Large intestine (tissue), 3 donors: ENCODE results near the gene LPAR5. TPM values are rescaled to one million over a fixed set of nuclear protein-coding genes. Genes with fewer than 3 reads are reported as not detected.

ENCODE experiments used
- DNase-seq, 2 donors: peaks; one replicate each; pipeline versions ENCODE4 v3.0.0 to v3.0.0-alpha.2; 2013
- H3K27ac ChIP-seq: one replicate; pipeline ENCODE4 v1.5.1; 2013; ENCODE audit warnings: low read length
- H3K27me3 ChIP-seq: 2 replicates; pipeline ENCODE4 v1.6.1; 2013; ENCODE audit warnings: low read length; ENCODE audit not compliant: control insufficient read depth, insufficient read depth
- H3K36me3 ChIP-seq: 2 replicates; pipeline ENCODE4 v1.6.1; 2013; ENCODE audit warnings: low read length; ENCODE audit not compliant: control insufficient read depth, insufficient read depth
- H3K4me1 ChIP-seq: one replicate; pipeline ENCODE4 v1.6.1; 2013; ENCODE audit warnings: low read length; ENCODE audit not compliant: control insufficient read depth, insufficient read depth
- H3K4me3 ChIP-seq: one replicate; pipeline ENCODE4 v1.5.1; 2013; ENCODE audit warnings: low read length
- H3K9me3 ChIP-seq: one replicate; pipeline ENCODE4 v1.6.1; 2013; ENCODE audit warnings: mild to moderate bottlenecking, low read depth, low read length, moderate library complexity; ENCODE audit not compliant: control insufficient read depth
- WGBS: methylation state at CpG from one replicate; pipeline ENCODE4 v1.1.5; 2013; ENCODE audit warnings: low lambda C conversion rate; ENCODE audit not compliant: insufficient coverage; 5-methylcytosine and 5-hydroxymethylcytosine counted together
- polyA plus RNA-seq: library from polyadenylated mRNA; unstranded; fragments of 120-200 nt; gene quantifications from one replicate; pipeline ENCODE4 v1.2.1, GENCODE V29; 2013

LPAR5 gene
- polyA plus RNA-seq, 1 donor: 21.4 TPM

- Histone ChIP-seq H3K4me1 (no peaks in the 10 kb centered on the region), H3K9me3 (no peaks in the 10 kb centered on the region), H3K27ac (no peak overlapping the region), H3K4me3 (peak overlapping the region; percentile 19), H3K36me3 (peaks cover 5% of the 10 kb centered on the region), H3K27me3 (peaks cover 3% of the 10 kb centered on the region)
- no CpG with 5 or more reads among the region's 88 CpGs for WGBS
- DNase-seq: peak; percentile 67 to 70
Measured at GRCh38 chr12:6620137-6620884, 15.4 kb downstream of the LPAR5 start.

DNA sequence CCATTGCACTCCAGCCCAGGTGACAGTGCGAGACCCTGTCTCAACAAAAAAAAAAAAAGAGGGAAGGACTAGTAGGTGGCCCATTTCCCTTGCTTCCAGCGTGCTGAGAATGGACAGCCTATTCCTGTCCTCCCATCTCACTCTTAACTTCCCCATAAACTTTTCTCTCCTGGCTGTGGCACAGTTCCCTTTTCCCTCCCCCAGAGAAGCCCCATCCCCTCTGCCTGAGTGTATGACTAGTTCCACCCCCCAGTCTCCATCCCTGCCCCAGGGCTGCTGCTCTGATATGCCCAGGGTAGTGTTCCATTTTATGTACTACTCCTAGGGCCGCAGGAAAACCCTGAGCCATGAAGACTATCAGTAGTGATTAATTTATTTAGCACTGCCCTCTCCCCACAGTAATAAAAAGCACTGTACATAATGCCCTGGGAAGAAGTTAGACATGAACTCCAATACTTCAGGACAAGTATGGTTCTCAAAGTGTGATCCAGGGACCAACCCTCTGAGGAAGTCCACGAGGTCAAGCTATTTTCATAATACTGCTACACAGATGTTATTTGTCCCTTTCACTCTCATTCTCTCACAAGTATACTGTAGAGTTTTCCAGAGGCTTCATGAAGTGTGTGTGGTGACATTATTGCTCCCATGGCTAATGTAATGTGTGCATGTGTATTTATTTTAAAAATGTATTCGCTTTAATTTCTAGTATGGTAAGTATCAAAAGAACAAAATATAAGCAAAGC lies 17.1 kb downstream of the LPAR5 start:
- WGBS: no CpG with 5 or more reads among the region's 5 CpGs

DNA sequence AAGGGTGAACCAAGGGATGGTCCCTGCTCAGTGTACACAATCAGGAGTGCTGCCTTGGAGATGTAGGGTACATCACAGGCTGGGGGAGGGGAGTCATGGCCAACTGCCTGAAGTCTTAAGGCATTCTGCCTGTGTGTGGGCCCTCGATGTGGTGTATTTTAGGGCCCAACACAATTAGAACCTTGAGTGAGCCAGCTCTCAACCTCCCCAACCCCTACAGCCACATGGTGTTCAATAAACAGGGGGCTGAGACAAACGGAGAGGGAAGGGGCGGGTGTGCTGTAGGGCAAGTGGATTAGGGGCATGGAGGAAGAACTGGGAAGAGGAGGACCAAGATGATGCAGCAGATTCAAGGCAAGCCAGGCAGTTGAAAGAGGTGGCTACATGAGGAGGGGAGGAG lies 20.0 kb downstream of the LPAR5 start:
- Histone ChIP-seq H3K4me1 (peaks cover 29% of the 10 kb centered on the region), H3K27ac (no peak overlapping the region), H3K36me3 (peaks cover 4% of the 10 kb centered on the region), H3K27me3 (peaks cover 3% of the 10 kb centered on the region), H3K4me3 (no peak overlapping the region), H3K9me3 (no peaks in the 10 kb centered on the region)
- no CpG with 5 or more reads among the region's 3 CpGs for WGBS
- DNase-seq: no peak

More for the DNA sequence above, 17.1 kb downstream of the LPAR5 start:
- Histone ChIP-seq H3K36me3 (peaks cover 4% of the 10 kb centered on the region), H3K27ac (no peak overlapping the region), H3K4me1 (peaks cover 9% of the 10 kb centered on the region), H3K9me3 (no peaks in the 10 kb centered on the region), H3K27me3 (peaks cover 3% of the 10 kb centered on the region), H3K4me3 (no peak overlapping the region)
- DNase-seq: no peak

DNA sequence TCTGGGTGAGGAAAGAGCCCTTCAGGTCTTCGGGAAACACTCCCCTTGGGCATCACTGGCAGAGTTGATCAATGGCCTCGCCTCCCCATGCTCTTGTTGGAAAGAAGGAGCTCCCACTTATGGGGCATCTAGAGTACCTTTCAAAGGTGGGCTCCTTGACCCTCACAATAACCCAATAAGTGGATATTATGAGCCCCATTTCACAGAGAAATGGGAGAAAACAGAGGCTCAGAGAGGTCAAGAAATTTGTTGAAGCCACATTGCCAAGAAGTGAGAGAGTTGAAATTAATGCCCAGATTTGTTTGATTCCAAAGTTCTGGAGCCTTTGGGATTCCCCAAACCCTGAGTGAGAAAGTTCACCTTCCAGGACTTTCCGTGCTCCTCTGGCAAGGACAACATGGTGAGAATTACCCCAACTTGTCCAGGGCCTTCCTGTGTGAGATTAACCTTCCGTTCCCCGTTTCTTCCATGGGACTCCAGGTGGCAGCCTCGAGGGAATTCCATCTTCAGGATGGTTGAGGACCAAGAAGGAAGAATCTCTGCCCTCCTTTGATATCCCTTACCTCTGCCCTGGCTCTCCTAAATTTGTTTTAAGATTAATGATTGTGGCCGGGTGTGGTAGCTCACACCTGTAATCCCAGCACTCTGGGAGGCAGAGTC lies 21.1 kb downstream of the LPAR5 start:
- 60% methylated on average over 1 of the region's 7 CpGs for WGBS
- H3K4me1 ChIP-seq: peaks cover 29% of the 10 kb centered on the region
- no peaks in the 10 kb centered on the region for H3K27me3 ChIP-seq
- peak overlapping the region; percentile 96 for H3K27ac ChIP-seq
- peak in 1 of 2 donors; percentile 48 for DNase-seq
- H3K9me3 ChIP-seq: no peaks in the 10 kb centered on the region
- H3K36me3 ChIP-seq: no peaks in the 10 kb centered on the region
- no peak overlapping the region for H3K4me3 ChIP-seq

DNA sequence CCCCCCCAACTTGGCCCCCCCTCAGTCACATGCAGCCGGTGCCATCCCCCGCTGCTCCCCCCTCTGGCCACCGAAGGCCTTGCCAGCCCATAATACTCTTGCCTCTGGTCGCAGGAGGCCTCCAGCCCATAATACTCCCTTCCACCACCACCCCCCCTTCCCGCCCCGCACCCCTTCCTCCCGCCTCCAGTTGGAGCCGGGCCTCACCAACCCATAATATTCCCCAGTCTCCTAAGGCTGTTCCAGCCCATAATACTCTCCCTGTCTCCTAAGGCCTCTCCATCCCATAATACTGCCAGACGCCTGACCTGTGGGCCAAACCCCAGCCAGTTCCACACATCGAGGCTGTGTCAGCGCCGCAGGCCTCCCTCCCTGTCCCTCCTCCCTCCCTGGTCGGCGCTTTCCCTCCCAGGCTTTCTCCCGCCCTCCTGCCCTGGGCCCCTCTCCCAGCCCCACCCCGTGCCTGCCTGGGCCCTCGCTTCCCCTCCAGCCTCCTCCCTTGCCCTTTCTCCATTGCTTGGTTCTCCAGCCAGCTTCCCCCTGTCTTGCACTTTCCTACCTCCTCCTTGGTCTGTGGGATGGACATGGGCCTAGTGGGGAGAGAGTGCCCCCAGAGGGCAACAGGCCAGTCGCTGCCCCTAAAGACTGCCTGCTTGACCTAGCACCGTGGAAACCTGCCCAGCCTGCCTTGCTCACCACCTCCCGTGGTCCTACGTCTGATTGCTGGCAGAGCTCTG lies 21.8 kb downstream of the LPAR5 start:
- peak overlapping the region; percentile 96 for H3K27ac ChIP-seq
- peaks cover 29% of the 10 kb centered on the region for H3K4me1 ChIP-seq
- H3K36me3 ChIP-seq: no peaks in the 10 kb centered on the region
- H3K9me3 ChIP-seq: no peaks in the 10 kb centered on the region
- no CpG with 5 or more reads among the region's 21 CpGs for WGBS
- no peaks in the 10 kb centered on the region for H3K27me3 ChIP-seq
- DNase-seq: peak; percentile 98 to 100
- H3K4me3 ChIP-seq: no peak overlapping the region

- no peaks in the 10 kb centered on the region for H3K36me3 ChIP-seq
- no CpG with 5 or more reads among the region's 17 CpGs for WGBS
- H3K4me3 ChIP-seq: peak overlapping the region; percentile 37
- peaks cover 29% of the 10 kb centered on the region for H3K4me1 ChIP-seq
- no peaks in the 10 kb centered on the region for H3K27me3 ChIP-seq
- H3K9me3 ChIP-seq: no peaks in the 10 kb centered on the region
- DNase-seq: peak; percentile 86 to 93
- H3K27ac ChIP-seq: peak overlapping the region; percentile 95
Measured at GRCh38 chr12:6613015-6613775, 22.6 kb downstream of the LPAR5 start.

- Histone ChIP-seq H3K4me1 (peaks cover 31% of the 10 kb centered on the region), H3K36me3 (no peaks in the 10 kb centered on the region), H3K4me3 (no peak overlapping the region), H3K27ac (peak overlapping the region; percentile 95), H3K9me3 (no peaks in the 10 kb centered on the region), H3K27me3 (no peaks in the 10 kb centered on the region)
- WGBS: no CpG with 5 or more reads among the region's 7 CpGs
- no peak for DNase-seq
Measured at GRCh38 chr12:6612652-6613014, 23.1 kb downstream of the LPAR5 start.

DNA sequence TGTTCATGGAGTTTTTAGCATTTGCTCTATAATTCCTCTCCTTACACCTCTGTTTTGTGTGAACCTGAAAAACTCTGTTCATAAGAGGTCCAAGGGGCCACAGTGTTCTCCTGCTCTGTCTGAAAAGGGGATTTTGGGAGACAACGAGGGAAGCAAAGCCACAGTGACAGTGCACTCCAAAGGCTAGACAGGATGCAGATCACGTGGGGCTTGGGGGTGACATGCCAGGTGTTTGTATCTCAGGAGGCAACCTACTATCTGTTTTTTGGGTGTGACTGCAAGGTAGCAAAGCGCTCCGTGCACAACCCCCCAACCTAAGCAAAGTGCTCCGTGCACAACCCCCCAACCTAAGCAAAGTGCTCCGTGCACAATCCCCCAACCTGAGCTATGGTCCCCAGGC lies 23.5 kb downstream of the LPAR5 start:
- Histone ChIP-seq H3K27me3 (no peaks in the 10 kb centered on the region), H3K36me3 (no peaks in the 10 kb centered on the region), H3K4me1 (peaks cover 32% of the 10 kb centered on the region), H3K9me3 (no peaks in the 10 kb centered on the region), H3K27ac (peak overlapping the region; percentile 95), H3K4me3 (no peak overlapping the region)
- no CpG with 5 or more reads among the region's 6 CpGs for WGBS
- DNase-seq: peak in 1 of 2 donors; percentile 27

- Histone ChIP-seq H3K4me3 (no peak overlapping the region), H3K27ac (peak overlapping the region; percentile 93), H3K9me3 (no peaks in the 10 kb centered on the region), H3K4me1 (peaks cover 44% of the 10 kb centered on the region), H3K36me3 (peaks cover 21% of the 10 kb centered on the region), H3K27me3 (no peaks in the 10 kb centered on the region)
- WGBS: no CpG with 5 or more reads among the region's 8 CpGs
- peak in 1 of 2 donors; percentile 45 for DNase-seq
Measured at GRCh38 chr12:6608592-6609281, 27.0 kb downstream of the LPAR5 start.
